GM12864 (cell line): ENCODE measurements around the gene ST3GAL3.

Source experiments
- DNase-seq: peaks from one replicate; pipeline ENCODE4 v3.0.0-alpha.2; 2011; ENCODE audit warnings: low read depth
- H3K4me3 ChIP-seq: 2 replicates; pipeline ENCODE4 v1.5.1; 2011; ENCODE audit warnings: mild to moderate bottlenecking, low read depth, low read length, control low read depth
- CTCF ChIP-seq: IDR thresholded peaks from 2 replicates; pipeline ENCODE4 v1.5.1; 2011; ENCODE audit warnings: low read depth, mild to moderate bottlenecking, moderate library complexity, low read length, control low read depth, inconsistent platforms; ENCODE audit errors: missing control alignments

The ST3GAL3 gene

DNA sequence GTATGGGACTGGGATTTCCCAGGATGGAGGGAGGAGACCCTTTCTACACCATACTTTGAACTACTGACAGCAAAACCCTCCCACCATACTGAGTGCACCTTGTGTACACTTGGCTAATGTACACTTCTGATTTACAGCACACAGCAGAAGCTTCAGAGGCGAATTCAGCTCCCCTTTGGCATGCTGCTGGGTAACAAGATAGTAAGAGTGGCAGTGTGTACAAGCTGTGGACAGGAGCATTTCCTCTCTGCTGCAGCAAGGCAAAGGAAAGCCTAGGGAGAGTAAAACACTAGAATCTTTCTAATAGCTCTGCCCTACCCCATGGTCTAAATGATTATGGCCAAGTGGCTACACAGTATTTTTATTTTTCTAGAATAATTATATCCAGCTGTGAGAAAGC, 142.3 kb downstream of the ST3GAL3 start:
- DNase-seq, result no peak
- H3K4me3 ChIP-seq, result no peak overlapping the region

GRCh38 chr1:43850591-43851233, 143.4 kb downstream of the ST3GAL3 start:
- no peak for DNase-seq
- H3K4me3 ChIP-seq, result no peak overlapping the region
- TF ChIP-seq CTCF, result no peak

More for the DNA sequence above, 142.3 kb downstream of the ST3GAL3 start:
- TF ChIP-seq CTCF, result no peak

- DNase-seq, result no peak
- H3K4me3 ChIP-seq, result no peak overlapping the region
- TF ChIP-seq CTCF, result no peak
Measured at GRCh38 chr1:43851561-43852338, 144.4 kb downstream of the ST3GAL3 start.

DNA sequence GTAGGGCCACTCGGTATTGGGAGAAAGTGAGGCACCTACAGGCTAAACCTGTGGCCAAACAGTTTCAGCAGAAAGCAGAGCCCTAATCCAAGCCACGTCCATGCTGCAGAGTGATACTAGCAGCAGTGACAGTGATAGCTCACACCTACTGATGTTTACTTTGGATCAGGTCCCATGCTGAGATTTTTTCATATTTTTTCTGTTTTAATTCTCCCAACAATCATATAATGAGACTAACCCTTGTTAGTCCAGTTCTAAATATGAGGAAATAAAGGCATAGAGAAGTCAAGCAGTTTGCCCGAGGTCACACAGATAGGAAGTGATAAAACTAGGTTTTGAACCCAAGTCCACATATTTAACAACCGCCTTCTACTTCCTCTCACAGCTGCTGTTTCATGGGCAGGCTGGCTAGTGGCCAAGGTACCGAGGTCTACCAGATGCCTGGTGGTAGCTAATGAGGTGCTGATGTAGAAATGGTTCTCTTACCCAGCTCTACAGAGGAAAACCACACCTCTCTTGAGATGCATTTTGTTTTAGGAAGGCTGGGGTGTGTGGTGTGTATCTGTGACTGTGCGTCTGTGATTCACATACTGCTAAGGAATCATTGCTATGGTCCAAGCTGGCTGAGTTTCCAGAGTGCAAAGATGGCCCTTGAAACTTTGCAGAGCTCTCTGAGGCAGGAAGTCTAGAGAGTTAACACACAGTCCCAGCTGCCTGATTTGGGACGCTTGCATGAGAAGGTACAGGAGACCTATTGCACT, 146.0 kb downstream of the ST3GAL3 start:
- no peak overlapping the region for H3K4me3 ChIP-seq
- no peak for TF ChIP-seq CTCF
- DNase-seq, result peak; percentile 60

DNA sequence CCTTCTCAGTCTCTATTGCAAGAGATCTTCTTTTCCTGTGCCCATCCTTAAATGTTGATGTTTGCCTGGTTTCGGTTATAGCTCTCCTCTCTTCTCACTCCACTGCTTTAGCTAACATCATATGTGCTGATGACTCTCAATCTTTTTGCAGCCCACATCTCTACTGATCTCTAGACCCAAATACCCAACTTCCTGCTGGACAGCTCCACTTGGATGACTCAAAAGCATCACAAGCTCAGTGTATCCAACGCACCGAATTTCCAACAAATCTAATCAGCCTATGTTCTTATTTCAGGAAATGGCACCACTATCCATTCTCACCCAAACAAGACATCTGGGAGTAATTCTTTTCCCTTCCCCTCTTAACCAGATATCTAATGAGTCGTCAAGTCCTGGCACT, 147.1 kb downstream of the ST3GAL3 start:
- DNase-seq, result no peak
- TF ChIP-seq CTCF, result no peak

DNA sequence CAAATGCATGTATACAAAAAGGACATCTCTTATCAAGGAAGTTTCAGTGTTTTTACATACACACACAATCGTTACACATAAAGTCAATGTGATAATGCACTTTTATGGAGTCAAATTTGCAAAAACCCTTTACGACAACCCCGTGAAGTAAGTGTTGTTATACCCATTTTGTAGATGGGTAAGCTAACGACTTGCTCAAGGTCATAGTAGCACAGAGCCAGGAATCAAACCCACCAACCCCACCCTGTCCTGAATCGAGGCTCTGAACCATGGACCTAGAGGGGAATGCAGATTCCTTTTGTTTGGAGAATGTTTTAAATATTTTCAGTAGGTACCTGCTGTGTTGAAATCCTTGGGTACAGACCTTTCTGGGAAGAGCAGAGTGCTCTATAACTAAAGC, 148.9 kb downstream of the ST3GAL3 start:
- H3K4me3 ChIP-seq, result no peak overlapping the region
- TF ChIP-seq CTCF, result no peak
- DNase-seq, result no peak

More for the DNA sequence above, 147.1 kb downstream of the ST3GAL3 start:
- no peak overlapping the region for H3K4me3 ChIP-seq
